Endothelial cell (in vitro differentiated cells): ENCODE data around the gene FBXL7. TPM values are rescaled to one million over a fixed set of nuclear protein-coding genes. Genes with fewer than 3 reads are reported as not detected.

Experiments used
- DNase-seq: peaks from one replicate; pipeline ENCODE4 v3.0.0; 2021; ENCODE audit warnings: low spot score
- H3K27ac Mint-ChIP-seq: one replicate; pipeline ENCODE4 v1.8.0; 2021; ENCODE audit warnings: mixed read lengths, inconsistent platforms; ENCODE audit not compliant: unreplicated experiment
- H3K27me3 Mint-ChIP-seq: one replicate; pipeline ENCODE4 v1.8.0; 2021; ENCODE audit warnings: mild to moderate bottlenecking, moderate library complexity, mixed read lengths, inconsistent platforms; ENCODE audit not compliant: unreplicated experiment
- H3K36me3 Mint-ChIP-seq: one replicate; pipeline ENCODE4 v1.8.0; 2021; ENCODE audit warnings: mild to moderate bottlenecking, low read depth, mixed read lengths, inconsistent platforms; ENCODE audit not compliant: unreplicated experiment
- H3K4me1 Mint-ChIP-seq: one replicate; pipeline ENCODE4 v1.8.0; 2021; ENCODE audit warnings: mild to moderate bottlenecking, mixed read lengths, inconsistent platforms; ENCODE audit not compliant: unreplicated experiment
- H3K4me3 Mint-ChIP-seq: one replicate; pipeline ENCODE4 v1.8.0; 2021; ENCODE audit warnings: mild to moderate bottlenecking, mixed read lengths, inconsistent platforms; ENCODE audit not compliant: unreplicated experiment
- H3K9me3 Mint-ChIP-seq: one replicate; pipeline ENCODE4 v1.8.0; 2021; ENCODE audit warnings: mixed read lengths, inconsistent platforms; ENCODE audit not compliant: unreplicated experiment
- total RNA-seq: library from RNA; stranded (reverse); fragmentation: NEBNext Ultra II Directional; extraction: Animal tissue kit (Norgen Biotek cat#: 25700); gene quantifications from one replicate; pipeline ENCODE4 v1.2.1, GENCODE V29; 2021; ENCODE audit not compliant: unreplicated experiment
- TF ChIP-seq, protein P1 (sequence below): fragments of 200-600 bp; sonication (generic); IDR thresholded peaks from one replicate; pipeline ENCODE4 v1.5.0; 2021; ENCODE audit warnings: antibody characterized with exemption; ENCODE audit not compliant: unreplicated experiment

The FBXL7 gene
- total RNA-seq, 1 donor from 2014 or later = 63.8 TPM

GRCh38 chr5:15518786-15519185 lies 18.8 kb downstream of the FBXL7 start:
- no peaks in the 10 kb centered on the region for H3K9me3 Mint-ChIP-seq
- DNase-seq = no peak
- TF ChIP-seq, protein P1, sequence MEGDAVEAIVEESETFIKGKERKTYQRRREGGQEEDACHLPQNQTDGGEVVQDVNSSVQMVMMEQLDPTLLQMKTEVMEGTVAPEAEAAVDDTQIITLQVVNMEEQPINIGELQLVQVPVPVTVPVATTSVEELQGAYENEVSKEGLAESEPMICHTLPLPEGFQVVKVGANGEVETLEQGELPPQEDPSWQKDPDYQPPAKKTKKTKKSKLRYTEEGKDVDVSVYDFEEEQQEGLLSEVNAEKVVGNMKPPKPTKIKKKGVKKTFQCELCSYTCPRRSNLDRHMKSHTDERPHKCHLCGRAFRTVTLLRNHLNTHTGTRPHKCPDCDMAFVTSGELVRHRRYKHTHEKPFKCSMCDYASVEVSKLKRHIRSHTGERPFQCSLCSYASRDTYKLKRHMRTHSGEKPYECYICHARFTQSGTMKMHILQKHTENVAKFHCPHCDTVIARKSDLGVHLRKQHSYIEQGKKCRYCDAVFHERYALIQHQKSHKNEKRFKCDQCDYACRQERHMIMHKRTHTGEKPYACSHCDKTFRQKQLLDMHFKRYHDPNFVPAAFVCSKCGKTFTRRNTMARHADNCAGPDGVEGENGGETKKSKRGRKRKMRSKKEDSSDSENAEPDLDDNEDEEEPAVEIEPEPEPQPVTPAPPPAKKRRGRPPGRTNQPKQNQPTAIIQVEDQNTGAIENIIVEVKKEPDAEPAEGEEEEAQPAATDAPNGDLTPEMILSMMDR = no peak

DNA sequence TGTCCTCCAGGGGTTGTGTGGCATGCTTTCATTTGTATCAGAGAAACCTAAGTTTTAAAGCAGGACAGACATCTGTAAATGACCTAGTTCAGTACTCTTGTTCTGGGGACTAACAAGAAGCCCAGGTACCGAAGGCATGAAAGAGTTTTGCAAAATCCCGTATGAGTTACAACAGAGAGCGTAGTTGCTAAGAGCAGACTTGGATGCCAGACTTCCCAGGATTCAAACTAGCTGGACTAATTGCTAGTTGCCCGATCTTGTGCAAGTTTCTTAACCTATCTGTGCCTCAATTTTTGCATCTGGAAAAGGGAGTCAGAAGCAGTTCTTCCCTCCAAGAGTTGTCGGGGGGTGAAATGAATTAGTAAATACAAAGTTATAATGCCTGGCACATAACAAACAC lies 20.9 kb downstream of the FBXL7 start:
- no peaks in the 10 kb centered on the region for H3K9me3 Mint-ChIP-seq
- TF ChIP-seq, protein P1 = no peak
- H3K4me3 Mint-ChIP-seq = peak overlapping the region; percentile 26
- H3K4me1 Mint-ChIP-seq = peaks cover 35% of the 10 kb centered on the region
- no peak for DNase-seq
- no peak overlapping the region for H3K27ac Mint-ChIP-seq
- H3K27me3 Mint-ChIP-seq = peaks cover 3% of the 10 kb centered on the region
- H3K36me3 Mint-ChIP-seq = peaks cover 25% of the 10 kb centered on the region

More at GRCh38 chr5:15518786-15519185, 18.8 kb downstream of the FBXL7 start:
- Mint-ChIP-seq H3K36me3 (peaks cover 26% of the 10 kb centered on the region), H3K4me1 (peaks cover 32% of the 10 kb centered on the region), H3K4me3 (no peak overlapping the region), H3K27ac (no peak overlapping the region), H3K27me3 (peaks cover 2% of the 10 kb centered on the region)

- H3K27ac Mint-ChIP-seq = no peak overlapping the region
- peaks cover 27% of the 10 kb centered on the region for H3K36me3 Mint-ChIP-seq
- H3K4me1 Mint-ChIP-seq = peaks cover 41% of the 10 kb centered on the region
- H3K9me3 Mint-ChIP-seq = no peaks in the 10 kb centered on the region
- no peak overlapping the region for H3K4me3 Mint-ChIP-seq
- TF ChIP-seq, protein P1 = no peak
- DNase-seq = no peak
- H3K27me3 Mint-ChIP-seq = peaks cover 7% of the 10 kb centered on the region
Observed at GRCh38 chr5:15521381-15522186, 21.6 kb downstream of the FBXL7 start.

DNA sequence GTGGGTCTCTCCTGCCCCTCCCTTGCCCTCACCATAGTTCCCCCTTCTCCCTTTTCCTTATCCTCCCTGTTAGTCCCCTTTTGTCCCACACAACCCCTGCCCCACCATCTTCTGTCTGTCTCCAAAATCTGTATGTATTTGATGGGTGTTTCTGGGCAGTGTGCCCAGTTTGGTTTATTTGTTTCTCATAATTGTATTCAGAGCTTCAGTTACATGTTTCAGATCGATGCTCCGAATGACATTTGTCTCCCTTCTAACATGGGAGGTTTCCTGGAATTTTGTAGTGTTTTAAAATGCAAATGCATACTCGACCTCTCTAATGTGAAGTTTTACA lies 22.2 kb downstream of the FBXL7 start:
- Mint-ChIP-seq H3K27ac (no peak overlapping the region), H3K4me3 (no peak overlapping the region)

DNA sequence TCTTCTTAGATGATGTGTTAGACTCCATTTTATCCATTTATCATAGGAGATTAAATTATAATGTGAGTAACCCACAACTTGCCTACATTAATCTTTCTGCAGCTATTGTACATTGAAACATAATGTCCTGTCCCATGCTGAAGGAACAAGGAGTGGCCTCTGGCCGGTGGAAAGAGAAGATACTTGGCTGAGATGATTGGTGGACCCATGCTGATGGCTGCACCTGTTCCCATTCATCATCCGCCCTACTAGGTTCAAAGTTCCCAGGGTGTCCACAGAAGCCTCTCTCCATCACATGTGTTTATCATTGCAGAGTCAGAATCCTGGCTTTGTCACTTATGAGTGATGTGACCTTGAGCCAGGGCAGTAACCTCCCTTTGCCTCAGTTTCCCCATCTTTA lies 24.7 kb downstream of the FBXL7 start:
- H3K27me3 Mint-ChIP-seq = peaks cover 7% of the 10 kb centered on the region
- peaks cover 42% of the 10 kb centered on the region for H3K4me1 Mint-ChIP-seq
- H3K27ac Mint-ChIP-seq = no peak overlapping the region
- TF ChIP-seq, protein P1 = no peak
- no peak for DNase-seq
- H3K36me3 Mint-ChIP-seq = peaks cover 17% of the 10 kb centered on the region
- H3K4me3 Mint-ChIP-seq = no peak overlapping the region
- no peaks in the 10 kb centered on the region for H3K9me3 Mint-ChIP-seq

More for the DNA sequence above, 22.2 kb downstream of the FBXL7 start:
- Mint-ChIP-seq H3K36me3 (peaks cover 30% of the 10 kb centered on the region), H3K4me1 (peaks cover 44% of the 10 kb centered on the region), H3K9me3 (no peaks in the 10 kb centered on the region), H3K27me3 (peaks cover 7% of the 10 kb centered on the region)
- DNase-seq = no peak
- TF ChIP-seq, protein P1 = no peak
